Measurements from ENCODE around the gene HCN4. TPM values are rescaled to one million over a fixed set of nuclear protein-coding genes. Genes with fewer than 3 reads are reported as not detected.

Gene HCN4
- total RNA-seq, 1 donor from 2014 or later: 0.06 TPM

- DNase-seq: peak; percentile 7
- no peaks in the 10 kb centered on the region for H3K27me3 ChIP-seq
- ATAC-seq: no peak
- H3K36me3 ChIP-seq: no peaks in the 10 kb centered on the region
- H3K4me3 ChIP-seq: no peak overlapping the region
- no peaks in the 10 kb centered on the region for H3K9me3 ChIP-seq
- intact Hi-C loops (cut with DNase I): no loop called here
- TF ChIP-seq CTCF (IDR thresholded peaks at IDR 0.05): no peak
- no peaks in the 10 kb centered on the region for H3K4me1 ChIP-seq
- no peak overlapping the region for H3K27ac ChIP-seq
These were observed 17.5 kb upstream of the HCN4 start for GRCh38 chr15:73386238-73386637.

DNA sequence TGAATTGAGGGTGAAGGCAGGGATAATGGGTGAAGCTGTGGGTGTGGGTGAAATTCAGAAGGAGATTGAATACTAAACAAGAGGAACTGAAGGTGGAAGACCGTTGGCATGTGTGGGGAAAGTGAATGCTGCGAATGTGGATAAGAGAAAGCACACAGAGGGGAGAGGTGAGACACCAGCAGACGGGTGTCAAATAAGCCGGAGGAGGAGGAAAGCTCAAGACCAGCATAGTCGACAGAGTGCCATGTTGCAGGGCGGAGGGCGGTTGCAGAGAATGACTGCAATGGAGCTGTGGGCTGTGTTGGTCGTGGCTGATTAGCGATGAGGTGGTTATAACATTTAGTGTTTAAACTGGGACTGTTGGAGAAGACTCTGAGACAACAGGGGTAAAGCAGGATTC is 16.4 kb upstream of the HCN4 start:
- no peaks in the 10 kb centered on the region for H3K27me3 ChIP-seq
- ATAC-seq (no peak), DNase-seq (peak; percentile 30)
- H3K9me3 ChIP-seq: no peaks in the 10 kb centered on the region
- intact Hi-C loops (cut with DNase I): no loop called here
- H3K4me3 ChIP-seq: no peak overlapping the region
- H3K27ac ChIP-seq: no peak overlapping the region
- no peaks in the 10 kb centered on the region for H3K36me3 ChIP-seq
- TF ChIP-seq CTCF (IDR thresholded peaks at IDR 0.05): no peak
- H3K4me1 ChIP-seq: no peaks in the 10 kb centered on the region

GRCh38 chr15:73383310-73384189 is 14.8 kb upstream of the HCN4 start:
- intact Hi-C loops (cut with DNase I): no loop called here

GRCh38 chr15:73382115-73382514 is 13.4 kb upstream of the HCN4 start:
- Histone ChIP-seq H3K27ac (no peak overlapping the region), H3K4me3 (no peak overlapping the region), H3K36me3 (no peaks in the 10 kb centered on the region), H3K9me3 (no peaks in the 10 kb centered on the region), H3K27me3 (no peaks in the 10 kb centered on the region), H3K4me1 (no peaks in the 10 kb centered on the region)
- no peak for TF ChIP-seq CTCF (IDR thresholded peaks at IDR 0.05)
- ATAC-seq (no peak), DNase-seq (no peak)
- intact Hi-C loops (cut with DNase I): no loop called here

More at GRCh38 chr15:73383310-73384189, 14.8 kb upstream of the HCN4 start:
- ATAC-seq (no peak), DNase-seq (no peak)
- Histone ChIP-seq H3K36me3 (no peaks in the 10 kb centered on the region), H3K4me1 (no peaks in the 10 kb centered on the region), H3K27ac (no peak overlapping the region), H3K27me3 (no peaks in the 10 kb centered on the region), H3K4me3 (no peak overlapping the region), H3K9me3 (no peaks in the 10 kb centered on the region)
- TF ChIP-seq CTCF (IDR thresholded peaks at IDR 0.05): no peak

DNA sequence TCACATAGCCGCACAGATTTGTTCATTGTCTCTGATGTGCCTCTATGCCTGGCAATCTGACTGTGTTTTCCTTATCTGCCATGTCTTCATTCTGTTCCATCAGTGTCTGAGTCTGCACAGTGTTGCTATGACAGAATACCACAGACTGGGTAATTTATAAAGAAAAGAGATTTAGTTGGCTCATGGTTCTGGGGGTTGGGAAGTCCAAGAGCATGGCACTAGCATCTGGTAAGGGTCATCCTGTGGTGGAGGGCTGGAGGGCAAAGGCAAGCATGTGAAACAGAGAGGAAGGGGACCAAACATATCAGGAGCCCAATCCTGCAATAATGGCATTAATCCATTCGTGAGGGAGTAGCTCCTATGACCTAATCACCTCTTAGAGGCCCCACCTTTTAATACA is 11.9 kb upstream of the HCN4 start:
- intact Hi-C loops (cut with DNase I): no loop called here
- ATAC-seq: no peak
- TF ChIP-seq CTCF (IDR thresholded peaks at IDR 0.05): no peak
- no peak for DNase-seq
- H3K27ac ChIP-seq: no peak overlapping the region
- no peaks in the 10 kb centered on the region for H3K9me3 ChIP-seq
- no peaks in the 10 kb centered on the region for H3K36me3 ChIP-seq
- H3K4me3 ChIP-seq: no peak overlapping the region
- no peaks in the 10 kb centered on the region for H3K27me3 ChIP-seq
- no peaks in the 10 kb centered on the region for H3K4me1 ChIP-seq

All from upper lobe of right lung (tissue), 1 donor.